D341Med (cell line): Measurements from ENCODE around the gene DNAJB13.

Source experiments
- DNase-seq: peaks from one replicate; pipeline ENCODE4 v3.0.0; 2012; ENCODE audit warnings: low spot score

The DNAJB13 gene

GRCh38 chr11:74000307-74001133, 49.7 kb downstream of the DNAJB13 start:
- DNase-seq: peak; percentile 9

- no peak for DNase-seq
Measured at GRCh38 chr11:74001822-74002286, 51.0 kb downstream of the DNAJB13 start.

GRCh38 chr11:74002832-74003231, 52.0 kb downstream of the DNAJB13 start:
- no peak for DNase-seq

- no peak for DNase-seq
Measured at GRCh38 chr11:74004046-74004695, 53.3 kb downstream of the DNAJB13 start.

- no peak for DNase-seq
Measured at GRCh38 chr11:74004759-74005615, 54.2 kb downstream of the DNAJB13 start.

- no peak for DNase-seq
Measured at GRCh38 chr11:74005721-74006517, 55.1 kb downstream of the DNAJB13 start.

- no peak for DNase-seq
Measured at GRCh38 chr11:74006743-74007304, 56.0 kb downstream of the DNAJB13 start.

DNA sequence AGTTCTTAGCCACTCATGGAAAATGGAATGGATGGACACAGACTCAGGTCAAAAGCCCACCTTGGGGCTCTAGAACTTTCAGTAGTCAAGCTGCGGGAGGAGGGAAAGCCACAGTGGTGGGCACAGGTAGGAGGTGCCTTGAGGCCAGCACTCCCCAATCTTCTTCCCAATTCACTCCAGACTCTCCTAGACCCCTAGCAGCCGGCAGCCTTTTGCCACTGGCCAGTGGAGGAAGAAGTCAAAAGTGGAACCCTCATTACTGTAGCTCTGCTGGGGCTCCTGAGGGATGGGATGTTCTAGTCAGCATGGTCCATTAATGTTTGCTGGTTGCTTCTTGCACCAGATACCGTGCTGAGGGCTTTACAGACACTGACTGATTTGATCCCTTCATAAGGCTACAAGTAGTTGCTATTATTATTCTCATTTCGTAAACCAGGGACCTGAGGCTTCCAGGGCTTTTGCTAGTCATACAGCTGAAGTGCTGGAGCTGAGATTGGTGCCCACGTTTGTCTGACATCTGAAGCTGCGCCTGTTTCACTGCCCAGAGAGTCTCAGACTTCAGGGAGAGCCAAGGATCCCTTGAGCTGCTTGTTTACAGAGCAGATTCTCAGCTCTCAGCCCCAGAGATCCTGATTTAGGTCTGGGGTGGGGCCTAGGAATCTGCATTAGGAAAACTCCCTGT, 57.0 kb downstream of the DNAJB13 start:
- no peak for DNase-seq

- no peak for DNase-seq
Measured at GRCh38 chr11:74008373-74009229, 57.8 kb downstream of the DNAJB13 start, which contains the start of gene UCP3. TSS of gene UCP3 (minus strand) at chr11:74009085. CDS start at chr11:74007042, 2,043 bp downstream.

- DNase-seq: no peak
Measured at GRCh38 chr11:74009230-74009547, 58.4 kb downstream of the DNAJB13 start.

DNA sequence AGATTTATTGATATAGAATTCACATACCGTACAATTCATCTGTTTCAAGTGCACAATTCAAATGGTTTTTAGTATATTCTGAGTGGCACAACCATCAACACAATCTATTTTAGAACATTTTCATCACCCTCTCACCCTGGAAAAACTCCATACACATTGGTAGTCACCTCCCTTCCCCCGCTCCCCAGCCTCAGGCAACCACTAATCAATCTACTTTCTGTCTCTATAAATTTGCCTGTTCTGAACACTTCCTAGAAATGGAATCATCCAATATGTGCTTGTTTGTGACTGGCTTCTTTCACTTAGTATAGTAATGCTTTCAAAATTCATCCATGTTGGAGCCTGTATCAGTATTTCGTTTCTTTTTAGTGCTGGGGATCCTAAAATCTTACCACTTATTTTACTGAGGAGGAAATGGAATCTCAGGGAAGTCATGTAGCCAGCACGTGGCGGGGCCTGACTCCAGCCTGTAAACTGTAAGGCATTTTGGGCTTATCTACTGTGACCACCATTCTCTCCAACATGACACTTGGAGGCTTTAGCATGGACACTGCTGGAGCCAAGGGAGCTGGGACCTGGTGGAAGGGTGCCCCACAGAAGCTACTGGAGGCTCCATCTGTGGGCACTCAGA, 59.0 kb downstream of the DNAJB13 start:
- no peak for DNase-seq

DNA sequence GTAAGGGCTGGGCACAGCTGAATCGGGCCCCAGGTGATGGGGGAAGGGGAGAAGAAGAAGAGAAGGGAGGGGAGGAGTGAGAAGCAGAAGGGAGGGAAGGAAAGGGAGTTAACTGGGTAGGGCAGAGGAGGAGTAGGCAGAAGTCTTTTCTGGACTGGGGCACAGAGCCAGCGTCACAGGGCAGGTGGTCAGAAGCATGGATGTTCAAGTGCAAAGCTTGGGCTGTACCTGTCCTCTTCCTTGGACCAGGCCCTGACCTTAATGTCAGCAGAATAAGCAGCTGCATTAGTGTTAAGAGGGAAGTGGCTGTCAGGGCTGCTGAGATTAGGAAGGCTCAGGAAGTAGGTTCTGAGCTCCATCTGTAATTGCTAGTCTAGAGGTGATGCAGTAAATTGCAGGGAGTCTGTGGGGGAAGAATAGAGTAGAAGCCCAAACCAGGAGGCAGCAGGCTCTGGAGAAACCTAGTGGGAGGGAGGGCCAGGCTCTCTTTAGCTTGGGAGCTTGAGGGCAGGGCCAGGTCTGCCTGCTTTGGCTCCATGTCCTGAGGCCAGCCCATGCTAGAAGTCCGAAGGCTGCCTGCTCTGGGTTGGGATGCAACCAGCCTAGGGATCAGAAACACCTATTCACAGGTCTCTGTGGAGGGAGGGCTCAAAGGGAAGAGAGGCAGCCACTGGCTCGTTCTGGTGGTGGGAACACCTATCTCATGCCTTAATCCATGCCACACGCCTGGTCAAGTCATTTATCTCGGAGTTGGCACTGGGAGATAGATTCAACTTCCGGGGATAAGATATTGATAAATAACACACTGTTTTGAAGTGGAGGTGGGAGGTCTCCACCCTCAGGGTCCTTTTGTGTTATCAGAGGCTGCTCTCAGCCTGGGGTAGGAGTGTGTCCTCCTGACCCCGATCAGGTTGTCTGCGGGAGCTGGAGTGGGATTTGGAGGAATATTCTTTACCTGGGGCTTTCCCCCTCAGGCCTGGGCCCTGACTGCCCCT, 59.8 kb downstream of the DNAJB13 start:
- DNase-seq: no peak

GRCh38 chr11:74011360-74012073, 60.7 kb downstream of the DNAJB13 start:
- DNase-seq: no peak

GRCh38 chr11:74012074-74012809, 61.4 kb downstream of the DNAJB13 start:
- no peak for DNase-seq

GRCh38 chr11:74013141-74013540, 62.3 kb downstream of the DNAJB13 start:
- DNase-seq: no peak

GRCh38 chr11:74014880-74015279, 64.1 kb downstream of the DNAJB13 start:
- DNase-seq: no peak
